PC-3 (cell line): ENCODE results near the gene RANGAP1. TPM values are rescaled to one million over a fixed set of nuclear protein-coding genes. Genes with fewer than 3 reads are reported as not detected.

Source experiments
- ATAC-seq: fragments of 200-7000 bp; cut with Tn5 transposase; 2 replicates; pipeline ENCODE4 v1.9.1; 2020; ENCODE audit warnings: mild to moderate bottlenecking, moderate library complexity
- BruUV-seq: library from RNA; stranded (reverse); fragments of 400-500 nt; replicated peaks from 2 replicates; lab custom pipeline; 2021; lab: Mats Ljungman, UMichigan
- CTCF ChIA-PET: fragments of 300-600 bp; sonication (Branson Sonifier 250); formaldehyde crosslinking; loops from one replicate; lab custom pipeline; 2022; ENCODE audit warnings: antibody characterized with exemption; lab: Charles Lee
- POLR2A ChIA-PET: fragments of 300-600 bp; sonication (Branson Sonifier 250); formaldehyde crosslinking; loops from one replicate; lab custom pipeline; 2022; ENCODE audit warnings: antibody characterized with exemption; ENCODE audit not compliant: unreplicated experiment; lab: Charles Lee
- DNase-seq: peaks from one replicate; pipeline ENCODE4 v3.0.0-alpha.2; 2015
- H2AFZ ChIP-seq: fragments of 300-600 bp; sonication (generic); 2 replicates; pipeline ENCODE4 v1.6.0; 2016; ENCODE audit warnings: antibody characterized with exemption, low read length
- H3F3A ChIP-seq: fragments of 300-600 bp; sonication (generic); one replicate; pipeline ENCODE4 v1.6.0; 2017; ENCODE audit warnings: antibody characterized with exemption, low read length, control low read depth, mild to moderate bottlenecking; ENCODE audit not compliant: unreplicated experiment
- H3K27ac ChIP-seq: fragments of 300-600 bp; sonication (generic); 2 replicates; pipeline ENCODE4 v1.5.1; 2016; ENCODE audit warnings: mild to moderate bottlenecking, low read length
- H3K27me3 ChIP-seq: fragments of 300-600 bp; sonication (generic); 2 replicates; pipeline ENCODE4 v1.6.1; 2016; ENCODE audit warnings: low read length, mixed read lengths
- H3K36me3 ChIP-seq: fragments of 300-600 bp; sonication (generic); 2 replicates; pipeline ENCODE4 v1.6.1; 2016; ENCODE audit warnings: low read depth, mixed run types, low read length, mixed read lengths
- H3K4me1 ChIP-seq: fragments of 300-600 bp; sonication (generic); 2 replicates; pipeline ENCODE4 v1.5.1; 2016; ENCODE audit warnings: low read length; ENCODE audit not compliant: insufficient read depth
- H3K4me2 ChIP-seq: fragments of 300-600 bp; sonication (generic); 2 replicates; pipeline ENCODE4 v1.6.0; 2016; ENCODE audit warnings: low read length
- H3K4me3 ChIP-seq: fragments of 300-600 bp; sonication (generic); 2 replicates; pipeline ENCODE4 v1.5.1; 2016; ENCODE audit warnings: mild to moderate bottlenecking, low read length, mixed read lengths
- H3K79me2 ChIP-seq: fragments of 300-600 bp; sonication (generic); 2 replicates; pipeline ENCODE4 v1.6.1; 2017; ENCODE audit warnings: low read length, mixed read lengths
- H3K9ac ChIP-seq: fragments of 300-600 bp; sonication (generic); 2 replicates; pipeline ENCODE4 v1.6.0; 2016; ENCODE audit warnings: mild to moderate bottlenecking, low read length
- H3K9me2 ChIP-seq: fragments of 300-600 bp; sonication (generic); replicated peaks from 2 replicates; pipeline ENCODE4 v1.6.1; 2016; ENCODE audit warnings: mixed run types, low read length, mixed read lengths
- H3K9me3 ChIP-seq: fragments of 300-600 bp; sonication (generic); 2 replicates; pipeline ENCODE4 v1.6.1; 2016; ENCODE audit warnings: low read length, mixed read lengths
- H4K20me1 ChIP-seq: fragments of 300-600 bp; sonication (generic); 2 replicates; pipeline ENCODE4 v1.6.1; 2016; ENCODE audit warnings: low read length, mixed read lengths
- CTCF ChIP-seq: fragments of 300-600 bp; sonication (generic); conservative IDR thresholded peaks from 2 replicates; pipeline ENCODE4 v1.5.1; 2017; ENCODE audit warnings: antibody characterized with exemption, low read depth, mild to moderate bottlenecking, low read length
- EZH2 ChIP-seq: fragments of 300-600 bp; sonication (generic); IDR thresholded peaks from one replicate; pipeline ENCODE4 v1.6.1; 2017; ENCODE audit warnings: antibody characterized with exemption, mild to moderate bottlenecking, low read length; ENCODE audit not compliant: unreplicated experiment
- EZH2phosphoT487 ChIP-seq: fragments of 300-600 bp; sonication (generic); IDR thresholded peaks from 2 replicates; pipeline ENCODE4 v1.6.1; 2018; ENCODE audit warnings: mild to moderate bottlenecking, antibody characterized with exemption, low read length, borderline replicate concordance
- intact Hi-C: fragments of 100-400 bp; cut with micrococcal nuclease; formaldehyde crosslinking; loops from 2 replicates; pipeline ENCODE4 v1.9.0; 2023
- total RNA-seq: library from RNA; depleted of rRNA; stranded (reverse); fragments of >200 nt; gene quantifications from 2 replicates; pipeline ENCODE4 v1.2.3, GENCODE V29; 2014

RANGAP1 gene
- total RNA-seq, 1 experiment from 2014 or later: 99.0 TPM

- no peaks in the 10 kb centered on the region for H3K27me3 ChIP-seq
- H3K79me2 ChIP-seq: no peaks in the 10 kb centered on the region
- no peak for ATAC-seq
- H3K9me3 ChIP-seq: no peaks in the 10 kb centered on the region
- H3K4me3 ChIP-seq: no peak overlapping the region
- no peaks in the 10 kb centered on the region for H3K9me2 ChIP-seq
- H4K20me1 ChIP-seq: no peaks in the 10 kb centered on the region
- ChIA-PET CTCF (no interaction called here), POLR2A (no interaction called here)
- peaks cover 7% of the 10 kb centered on the region; the same call in 1 of the 2 replicates for H3K4me1 ChIP-seq
- H3K27ac ChIP-seq: no peak overlapping the region
- no peak for TF ChIP-seq EZH2phosphoT487
- TF ChIP-seq EZH2: no peak
- no peak for TF ChIP-seq CTCF
- H2AFZ ChIP-seq: no peak overlapping the region
- no peak overlapping the region for H3K9ac ChIP-seq
- H3K36me3 ChIP-seq: no peaks in the 10 kb centered on the region; the same call in 1 of the 2 replicates
- H3F3A ChIP-seq: no peaks in the 10 kb centered on the region
- no TSS peak for BruUV-seq
- intact Hi-C loops: no loop called here
- H3K4me2 ChIP-seq: no peak overlapping the region
- DNase-seq: no peak
Measured at GRCh38 chr22:41229215-41229614, 56.8 kb downstream of the RANGAP1 start.

GRCh38 chr22:41226723-41227655, 59.0 kb downstream of the RANGAP1 start:
- no peaks in the 10 kb centered on the region for H3K4me1 ChIP-seq
- H3K9me3 ChIP-seq: no peaks in the 10 kb centered on the region
- no peak overlapping the region for H2AFZ ChIP-seq
- no TSS peak for BruUV-seq
- no peaks in the 10 kb centered on the region; the same call in 1 of the 2 replicates for H3K36me3 ChIP-seq
- TF ChIP-seq EZH2: no peak
- TF ChIP-seq CTCF: no peak
- TF ChIP-seq EZH2phosphoT487: no peak
- intact Hi-C loops: no loop called here
- CTCF ChIA-PET: no interaction called here
- no peak for DNase-seq
- H3K27ac ChIP-seq: no peak overlapping the region
- no peaks in the 10 kb centered on the region for H4K20me1 ChIP-seq
- H3K9ac ChIP-seq: no peak overlapping the region
- POLR2A ChIA-PET: no interaction called here
- H3K4me3 ChIP-seq: no peak overlapping the region
- H3K9me2 ChIP-seq: no peaks in the 10 kb centered on the region
- ATAC-seq: no peak
- no peaks in the 10 kb centered on the region for H3K27me3 ChIP-seq
- no peak overlapping the region for H3K4me2 ChIP-seq
- H3K79me2 ChIP-seq: no peaks in the 10 kb centered on the region
- H3F3A ChIP-seq: no peaks in the 10 kb centered on the region

- no peaks in the 10 kb centered on the region for H3K9me3 ChIP-seq
- peaks cover 3% of the 10 kb centered on the region; the same call in 1 of the 2 replicates for H3K36me3 ChIP-seq
- ChIA-PET POLR2A (no interaction called here), CTCF (no interaction called here)
- TF ChIP-seq EZH2: no peak
- TF ChIP-seq CTCF: no peak
- no peak for TF ChIP-seq EZH2phosphoT487
- no peaks in the 10 kb centered on the region for H4K20me1 ChIP-seq
- intact Hi-C loops: no loop called here
- no peak overlapping the region for H3K4me2 ChIP-seq
- no peak overlapping the region for H3K27ac ChIP-seq
- BruUV-seq: no TSS peak
- H3K4me3 ChIP-seq: no peak overlapping the region
- no peak for DNase-seq
- no peak overlapping the region for H2AFZ ChIP-seq
- no peak for ATAC-seq
- no peaks in the 10 kb centered on the region for H3F3A ChIP-seq
- H3K9me2 ChIP-seq: no peaks in the 10 kb centered on the region
- no peak overlapping the region for H3K9ac ChIP-seq
- H3K79me2 ChIP-seq: no peaks in the 10 kb centered on the region
- H3K27me3 ChIP-seq: no peaks in the 10 kb centered on the region
- H3K4me1 ChIP-seq: no peaks in the 10 kb centered on the region
Measured at GRCh38 chr22:41223535-41223934, 62.5 kb downstream of the RANGAP1 start.
